ELF-1 (cell line): Measurements from ENCODE around the gene NID1.
"Not testable (repeated sequence)": the region's sequence is repeated elsewhere in the genome, so short reads cannot be mapped to it uniquely, and the experiment has no call there.

Experiments used
- DNase-seq: peaks from one replicate; pipeline ENCODE4 v3.0.0-alpha.2; 2016; ENCODE audit warnings: low read depth, low spot score

NID1 gene

DNA sequence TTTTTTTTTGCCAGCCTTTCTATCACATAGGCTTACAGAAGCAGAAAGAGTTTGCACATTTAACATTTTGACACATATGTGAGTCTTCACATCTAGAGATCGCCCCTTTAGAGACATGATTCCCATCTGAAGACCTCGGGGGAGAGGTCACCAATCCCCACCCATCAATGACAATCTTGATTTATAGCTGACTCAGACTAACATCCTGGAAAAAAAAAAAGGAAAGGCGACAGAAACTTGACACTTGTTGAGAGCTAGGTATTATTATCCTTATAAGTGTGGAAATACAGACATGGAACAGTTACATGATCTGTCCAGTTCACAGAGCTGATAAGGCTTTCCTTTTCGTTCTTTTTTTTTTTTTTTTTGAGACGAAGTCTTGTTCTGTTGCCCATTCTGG is 28.0 kb upstream of the NID1 start:
- DNase-seq, result no peak

DNA sequence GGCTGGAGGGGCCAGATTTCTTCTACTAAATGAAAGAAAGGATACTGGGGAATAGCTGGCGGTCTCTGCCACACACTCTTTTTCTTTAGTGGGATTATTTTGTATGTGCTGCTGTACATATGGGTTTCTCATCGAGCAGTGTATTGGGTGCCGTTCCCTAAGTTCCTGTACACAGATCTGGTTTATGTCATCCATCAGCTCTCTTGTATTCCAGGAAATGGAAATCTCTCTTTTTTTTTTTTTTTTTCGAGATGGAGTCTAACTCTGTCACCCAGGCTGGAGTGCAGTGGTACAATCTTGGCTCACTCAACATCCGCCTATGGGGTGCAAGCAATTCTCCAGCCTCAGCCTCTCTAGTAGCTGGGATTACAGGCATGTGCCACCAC is 27.0 kb upstream of the NID1 start:
- no peak for DNase-seq

- DNase-seq, result no peak
Measured at GRCh38 chr1:236090741-236091147, 25.9 kb upstream of the NID1 start.

DNA sequence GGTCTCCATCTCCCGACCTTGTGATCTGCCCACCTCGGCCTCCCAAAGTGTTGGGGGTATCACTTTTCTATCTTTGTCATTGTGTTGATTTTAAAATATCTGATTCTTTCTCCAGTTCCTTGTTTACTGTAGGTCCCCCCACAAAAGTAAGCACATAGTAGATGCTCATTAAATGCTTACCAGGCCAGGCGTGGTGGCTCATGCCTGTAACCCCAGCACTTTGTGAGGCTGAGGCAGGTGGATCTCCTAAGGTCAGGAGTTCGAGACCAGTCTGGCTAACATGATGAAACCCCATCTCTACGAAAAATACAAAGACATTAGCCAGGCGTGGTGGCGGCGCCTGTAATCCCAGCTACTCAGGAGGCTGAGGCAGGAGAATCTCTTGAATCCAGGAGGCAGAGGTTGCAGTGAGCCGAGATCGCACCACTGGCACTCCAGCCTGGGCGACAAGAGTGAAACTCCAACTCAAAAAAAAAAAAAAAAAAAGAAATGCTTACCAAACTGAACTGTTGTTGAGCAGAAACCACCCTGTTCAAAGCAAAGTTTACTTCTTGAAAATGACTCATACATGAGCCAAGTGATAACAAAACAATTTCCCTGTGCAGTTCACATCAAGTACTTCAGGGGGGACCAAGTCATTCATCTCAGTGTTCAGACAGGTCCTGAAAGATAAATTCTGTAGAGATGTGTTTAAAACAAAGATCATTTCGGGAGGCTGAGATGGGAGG is 24.3 kb upstream of the NID1 start:
- no peak for DNase-seq

DNA sequence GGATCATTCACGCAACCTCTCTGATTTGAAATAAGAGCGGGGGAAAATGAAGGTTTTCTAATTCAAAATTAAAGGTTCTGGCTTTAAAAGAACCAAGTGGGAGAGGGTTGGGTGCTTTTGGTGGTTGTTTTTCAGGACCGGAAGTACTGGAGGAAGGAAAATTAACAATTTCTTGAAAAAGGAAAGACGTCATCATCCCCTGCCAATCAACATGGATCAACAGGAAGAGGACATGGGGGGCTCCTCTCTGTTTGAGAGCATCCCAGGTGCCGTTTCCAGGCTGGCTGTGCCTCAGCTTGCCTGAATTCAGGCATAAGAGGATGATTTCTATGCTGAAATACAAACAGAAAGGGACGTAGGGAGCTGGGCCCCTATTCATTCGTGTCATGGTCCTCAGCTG is 21.6 kb upstream of the NID1 start:
- no peak for DNase-seq

GRCh38 chr1:236085545-236086159 is 20.8 kb upstream of the NID1 start:
- no peak for DNase-seq

DNA sequence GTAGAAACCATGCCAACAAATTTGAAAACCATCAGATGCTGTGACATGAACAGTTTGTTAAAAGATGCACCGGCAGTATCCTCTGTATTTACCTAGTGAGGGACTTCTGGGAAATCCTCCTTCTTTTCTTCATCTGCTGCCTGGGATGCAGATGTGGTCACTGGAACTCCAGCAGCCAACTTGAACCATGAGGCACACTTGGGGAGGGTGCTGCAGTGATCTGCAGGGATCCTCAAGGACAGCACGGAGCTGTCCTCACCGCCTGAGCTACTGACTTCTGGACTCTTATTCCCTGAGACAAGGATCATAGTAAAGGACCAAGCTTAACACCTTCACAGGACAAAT is 19.5 kb upstream of the NID1 start:
- DNase-seq, result no peak

- DNase-seq, result no peak
Measured at GRCh38 chr1:236083650-236084385, 18.9 kb upstream of the NID1 start.

- DNase-seq, result no peak
Measured at GRCh38 chr1:236082526-236082925, 17.6 kb upstream of the NID1 start.

- no peak for DNase-seq
Measured at GRCh38 chr1:236081546-236082227, 16.8 kb upstream of the NID1 start.

DNA sequence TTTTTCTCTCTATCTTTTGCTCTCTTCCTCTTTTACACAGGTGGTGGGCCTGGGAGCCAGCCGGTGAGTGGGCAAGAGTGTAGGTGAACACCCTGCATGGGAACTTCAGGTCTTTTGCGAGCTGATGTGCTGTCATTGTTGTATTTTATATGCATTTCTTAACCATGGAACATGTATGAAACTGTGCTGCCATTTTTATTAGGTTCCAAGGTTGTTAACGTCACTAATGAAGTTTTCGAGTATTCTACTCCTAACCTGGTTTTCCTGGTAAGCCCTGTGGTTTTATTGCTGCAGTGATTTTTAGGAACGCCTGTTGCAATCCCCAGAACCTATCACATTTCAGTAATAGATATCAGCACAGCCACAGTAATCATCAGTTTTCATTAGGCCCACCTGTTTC is 14.8 kb upstream of the NID1 start:
- no peak for DNase-seq

DNA sequence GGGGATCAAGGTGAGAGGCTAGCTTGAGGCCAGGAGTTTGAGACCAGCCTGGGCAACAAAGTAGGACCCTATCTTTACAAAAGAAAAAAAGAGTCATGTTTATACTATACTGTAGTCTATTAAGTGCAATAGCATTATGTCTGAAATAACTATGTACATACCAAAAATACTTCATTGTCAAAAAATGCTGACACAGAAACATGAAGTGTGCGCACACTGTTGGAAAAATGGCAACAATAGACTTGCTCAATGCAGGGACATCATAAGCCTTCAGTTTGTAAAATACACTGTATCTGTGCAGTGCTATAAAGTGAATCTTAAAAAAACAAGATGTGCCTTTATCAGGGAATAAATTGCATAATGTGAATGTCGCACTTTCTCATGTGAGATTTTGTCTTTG is 14.1 kb upstream of the NID1 start:
- DNase-seq, result no peak

DNA sequence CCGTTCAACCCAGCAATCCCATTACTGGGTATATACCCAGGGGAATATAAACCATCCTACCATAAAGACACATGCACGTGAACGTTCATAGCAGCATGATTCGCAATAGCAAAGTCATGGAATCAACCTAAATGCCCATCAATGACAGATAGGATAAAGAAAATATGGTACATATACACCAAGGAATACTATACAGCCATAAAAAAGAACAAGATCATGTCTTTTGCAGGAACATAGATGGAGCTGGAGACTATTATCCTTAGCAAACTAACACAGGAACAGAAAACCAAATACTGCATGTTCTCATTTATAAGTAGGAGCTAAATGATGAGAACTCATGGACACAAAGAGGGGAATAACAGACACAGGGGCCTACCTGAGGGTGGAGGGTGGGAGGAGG is 13.2 kb upstream of the NID1 start:
- DNase-seq, result not testable (repeated sequence)

DNA sequence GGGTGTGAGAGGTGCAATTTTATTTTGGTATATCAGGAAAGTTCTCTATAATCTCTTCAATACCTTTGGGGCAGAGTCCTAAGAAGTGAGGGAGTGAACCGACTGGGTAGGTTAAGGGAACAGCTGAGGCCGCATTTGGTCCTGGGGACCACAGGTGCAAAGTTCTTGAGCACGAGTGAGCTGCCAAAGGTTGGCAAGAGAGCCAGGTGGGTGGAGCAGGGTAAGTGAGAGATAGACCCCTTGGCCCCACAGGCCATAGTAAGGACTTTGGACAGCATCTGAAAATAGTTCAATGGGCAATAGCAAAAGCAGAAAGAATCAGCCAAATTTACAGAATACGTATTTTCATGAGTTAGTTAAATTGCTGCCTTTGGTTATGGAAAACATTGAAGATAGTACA is 11.0 kb upstream of the NID1 start:
- no peak for DNase-seq

DNA sequence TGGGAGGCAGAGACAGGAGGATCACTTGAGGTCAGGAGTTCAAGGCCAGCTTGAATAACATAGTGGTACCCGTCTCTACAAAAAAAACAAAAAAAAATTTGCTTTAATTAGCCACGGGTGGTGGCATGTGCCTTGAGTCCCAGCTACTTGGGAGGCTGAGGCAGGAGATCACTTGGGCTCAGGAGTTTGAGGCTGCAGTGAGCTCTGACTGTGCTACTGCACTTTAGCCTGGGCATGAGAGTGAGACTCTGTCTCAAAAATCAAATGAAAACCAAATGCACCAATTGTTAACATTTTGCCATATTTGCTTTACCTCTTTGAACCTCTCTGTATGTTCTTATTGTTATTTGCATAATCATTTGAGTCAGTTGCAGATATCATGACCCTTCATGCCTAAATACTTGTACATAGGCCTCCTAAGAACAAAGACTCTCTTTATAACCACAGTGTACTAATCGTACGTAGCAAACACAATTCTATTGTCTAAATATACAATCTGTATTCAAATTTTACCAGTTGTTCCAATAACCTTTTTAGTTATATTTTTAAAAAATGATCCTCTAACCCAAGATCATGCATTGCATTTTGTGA is 8.5 kb upstream of the NID1 start:
- DNase-seq, result no peak

DNA sequence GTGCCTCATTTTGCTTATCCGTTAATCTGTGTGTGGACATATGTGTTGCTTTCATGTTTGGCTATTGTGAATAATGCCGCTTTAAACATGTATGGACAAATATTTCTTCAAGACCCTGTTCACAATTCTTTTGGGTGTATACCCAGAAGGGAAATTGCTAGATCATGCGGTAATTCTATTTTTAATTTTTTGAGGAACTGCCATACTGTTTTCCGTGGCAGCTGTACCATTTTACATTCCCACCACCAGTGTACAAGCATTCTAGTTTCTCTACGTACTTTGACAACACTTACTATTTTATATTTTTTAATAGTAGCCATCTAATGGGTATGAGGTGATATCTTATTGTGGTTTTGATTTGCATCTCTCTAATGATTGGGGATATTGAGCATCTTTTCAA is 7.1 kb upstream of the NID1 start:
- no peak for DNase-seq

GRCh38 chr1:236070753-236071152 is 5.9 kb upstream of the NID1 start:
- DNase-seq, result no peak

DNA sequence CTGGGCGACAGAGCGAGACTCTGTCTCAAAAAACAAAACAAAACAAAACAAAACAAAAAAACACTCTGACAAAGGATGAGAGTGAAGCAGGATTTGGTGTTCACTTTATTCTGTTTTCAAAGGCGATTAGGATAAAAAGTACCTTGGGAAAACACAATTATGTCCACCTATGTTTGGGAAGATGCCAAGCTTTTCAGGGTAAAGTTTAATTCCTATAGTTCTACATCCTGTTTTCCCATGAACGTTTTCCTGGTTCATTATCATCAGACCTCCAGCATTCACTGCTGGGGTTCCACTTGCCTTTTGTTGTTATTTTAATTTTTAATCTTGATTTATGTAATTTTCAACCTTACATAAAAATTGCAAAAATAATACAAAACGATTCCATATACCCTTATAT is 4.9 kb upstream of the NID1 start:
- DNase-seq, result no peak

DNA sequence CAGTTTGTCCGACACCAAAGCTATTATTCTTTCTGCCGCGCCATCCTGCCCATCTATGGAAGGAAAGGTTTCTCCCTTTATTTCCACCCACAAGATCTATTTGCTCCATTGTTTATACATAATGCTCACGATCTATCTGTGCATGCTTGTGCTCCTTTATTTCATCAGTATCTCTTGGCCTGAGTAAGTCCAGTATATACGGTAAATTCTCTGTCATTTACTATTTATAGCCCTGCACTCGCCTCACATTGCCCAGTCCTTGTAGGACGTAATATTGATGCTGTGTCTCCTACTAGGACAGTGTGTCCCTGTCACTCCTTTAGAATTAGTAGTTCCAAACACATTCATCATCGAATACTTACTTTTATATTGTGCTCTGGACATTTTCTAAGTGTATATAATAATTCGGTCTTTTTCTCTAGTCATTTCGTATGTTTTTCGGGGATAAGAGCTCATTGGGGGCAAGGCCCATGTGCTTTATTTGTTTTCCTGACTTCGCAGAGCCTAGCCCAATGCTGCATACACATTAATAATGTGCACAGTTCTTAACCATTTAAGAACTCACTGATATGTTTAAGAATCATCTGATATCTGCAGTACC is 3.1 kb upstream of the NID1 start:
- DNase-seq, result no peak

DNA sequence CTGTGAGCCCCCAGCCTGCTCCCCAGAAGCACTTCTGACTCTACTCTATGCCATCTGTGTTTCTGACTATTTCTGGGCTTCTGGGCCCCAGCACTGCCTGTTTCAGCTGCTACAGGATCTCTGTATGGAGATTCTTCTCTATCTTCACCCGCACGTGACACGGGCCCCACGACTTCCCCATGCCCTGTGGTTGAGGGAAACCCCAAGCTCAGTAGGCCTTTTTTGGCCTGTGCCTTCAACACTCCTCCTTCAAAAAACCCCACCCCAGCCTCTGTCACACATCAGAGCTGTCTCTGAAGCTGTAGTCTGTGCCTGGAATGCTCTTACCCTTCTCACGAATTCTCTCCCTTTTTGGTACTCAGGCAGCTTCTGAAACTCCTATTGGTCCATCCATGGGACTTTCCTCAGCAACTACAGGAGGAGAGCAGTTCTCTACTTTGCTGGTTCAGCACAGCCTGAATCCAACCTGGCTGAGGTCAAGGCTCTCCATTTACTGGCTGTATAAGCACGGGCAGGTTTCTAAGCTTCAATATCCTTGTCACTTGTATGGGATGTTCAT is 2.0 kb upstream of the NID1 start:
- DNase-seq, result no peak

- DNase-seq, result no peak
Measured at GRCh38 chr1:236066054-236066453, 1.2 kb upstream of the NID1 start.
